Measurements from ENCODE around the gene CEP135.

DNA sequence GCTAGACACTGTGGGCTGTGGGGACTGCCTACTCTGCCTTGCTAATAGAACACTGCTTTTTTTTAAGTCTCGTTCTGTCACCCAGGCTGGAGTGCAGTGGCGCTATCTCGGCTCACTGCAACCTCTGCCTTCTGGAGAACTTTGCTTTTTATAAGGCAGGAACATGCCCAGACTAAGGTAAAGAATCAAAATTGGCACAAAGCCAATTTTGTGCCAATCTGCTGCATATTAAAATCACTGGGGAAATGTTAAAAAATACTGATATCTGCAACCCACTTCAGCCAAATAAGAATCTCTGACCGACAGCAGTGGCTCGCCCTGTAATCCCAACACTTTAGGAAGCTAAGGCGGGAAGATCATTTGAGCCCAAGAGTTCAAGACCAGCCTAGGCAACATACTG, 36.5 kb upstream of the CEP135 start:
- no peak for TF ChIP-seq GATA2 (IDR thresholded peaks at IDR 0.05; ENCODE audit: low read depth, low read length)
- no peak for TF ChIP-seq GATA3 (IDR thresholded peaks at IDR 0.05; ENCODE audit: low read depth, low read length)
